ENCODE data around the gene CFAP69.

Gene CFAP69, protein sequence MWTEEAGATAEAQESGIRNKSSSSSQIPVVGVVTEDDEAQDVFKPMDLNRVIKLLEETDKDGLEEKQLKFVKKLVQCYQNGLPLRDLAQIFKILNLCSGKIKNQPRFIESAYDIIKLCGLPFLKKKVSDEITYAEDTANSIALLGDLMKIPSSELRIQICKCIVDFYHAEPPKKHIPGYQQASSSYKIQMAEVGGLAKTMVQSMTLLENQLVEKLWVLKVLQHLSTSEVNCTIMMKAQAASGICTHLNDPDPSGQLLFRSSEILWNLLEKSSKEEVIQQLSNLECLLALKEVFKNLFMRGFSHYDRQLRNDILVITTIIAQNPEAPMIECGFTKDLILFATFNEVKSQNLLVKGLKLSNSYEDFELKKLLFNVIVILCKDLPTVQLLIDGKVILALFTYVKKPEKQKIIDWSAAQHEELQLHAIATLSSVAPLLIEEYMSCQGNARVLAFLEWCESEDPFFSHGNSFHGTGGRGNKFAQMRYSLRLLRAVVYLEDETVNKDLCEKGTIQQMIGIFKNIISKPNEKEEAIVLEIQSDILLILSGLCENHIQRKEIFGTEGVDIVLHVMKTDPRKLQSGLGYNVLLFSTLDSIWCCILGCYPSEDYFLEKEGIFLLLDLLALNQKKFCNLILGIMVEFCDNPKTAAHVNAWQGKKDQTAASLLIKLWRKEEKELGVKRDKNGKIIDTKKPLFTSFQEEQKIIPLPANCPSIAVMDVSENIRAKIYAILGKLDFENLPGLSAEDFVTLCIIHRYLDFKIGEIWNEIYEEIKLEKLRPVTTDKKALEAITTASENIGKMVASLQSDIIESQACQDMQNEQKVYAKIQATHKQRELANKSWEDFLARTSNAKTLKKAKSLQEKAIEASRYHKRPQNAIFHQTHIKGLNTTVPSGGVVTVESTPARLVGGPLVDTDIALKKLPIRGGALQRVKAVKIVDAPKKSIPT

DNA sequence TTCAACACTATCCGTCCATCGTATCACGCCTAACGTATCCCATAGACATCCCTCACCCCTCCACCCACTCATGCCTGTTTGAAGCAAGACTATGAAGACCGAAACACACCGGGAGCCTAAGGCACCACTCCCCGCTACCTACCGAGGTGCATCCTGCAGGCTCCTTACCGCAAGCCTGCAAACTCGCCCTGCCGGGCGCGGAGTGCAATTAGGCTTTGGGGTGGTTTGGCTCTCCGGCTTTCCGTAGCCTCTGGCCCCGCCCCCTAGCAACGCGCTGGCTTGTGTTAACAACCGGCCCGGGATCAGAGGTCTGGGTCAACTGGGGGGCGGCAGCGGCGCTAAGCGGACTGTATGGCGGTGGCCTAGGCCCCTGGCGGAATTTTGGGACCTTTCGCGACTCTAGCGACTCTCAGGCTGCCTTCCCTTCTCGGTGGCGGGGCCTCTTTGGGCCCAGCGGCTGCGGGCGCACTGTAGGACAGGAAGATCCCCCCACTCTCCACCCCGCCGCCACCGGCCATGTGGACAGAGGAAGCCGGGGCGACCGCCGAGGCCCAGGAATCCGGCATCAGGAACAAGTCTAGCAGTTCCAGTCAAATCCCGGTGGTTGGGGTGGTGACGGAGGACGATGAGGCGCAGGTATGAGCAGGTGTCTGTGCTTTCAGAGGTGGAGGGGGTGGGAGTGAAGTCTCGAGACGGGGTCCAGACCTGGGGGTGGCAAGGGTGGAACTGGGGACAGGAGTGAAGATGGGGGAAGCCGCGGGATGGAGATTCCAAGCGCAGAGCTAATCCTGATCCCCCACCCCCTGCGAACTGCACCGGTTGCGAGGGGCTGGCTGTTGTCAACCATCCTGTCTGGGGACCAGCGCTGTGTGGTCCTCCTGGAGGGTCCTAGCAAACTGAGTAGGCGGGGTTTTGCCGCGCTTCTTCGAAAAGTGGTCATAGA lies at the start of gene CFAP69:
CFAP69 (plus strand) TSS at position 266 of the 943 bp plus-strand sequence; CDS start at position 517, 251 bp downstream.
- no peak for DNase-seq

DNA sequence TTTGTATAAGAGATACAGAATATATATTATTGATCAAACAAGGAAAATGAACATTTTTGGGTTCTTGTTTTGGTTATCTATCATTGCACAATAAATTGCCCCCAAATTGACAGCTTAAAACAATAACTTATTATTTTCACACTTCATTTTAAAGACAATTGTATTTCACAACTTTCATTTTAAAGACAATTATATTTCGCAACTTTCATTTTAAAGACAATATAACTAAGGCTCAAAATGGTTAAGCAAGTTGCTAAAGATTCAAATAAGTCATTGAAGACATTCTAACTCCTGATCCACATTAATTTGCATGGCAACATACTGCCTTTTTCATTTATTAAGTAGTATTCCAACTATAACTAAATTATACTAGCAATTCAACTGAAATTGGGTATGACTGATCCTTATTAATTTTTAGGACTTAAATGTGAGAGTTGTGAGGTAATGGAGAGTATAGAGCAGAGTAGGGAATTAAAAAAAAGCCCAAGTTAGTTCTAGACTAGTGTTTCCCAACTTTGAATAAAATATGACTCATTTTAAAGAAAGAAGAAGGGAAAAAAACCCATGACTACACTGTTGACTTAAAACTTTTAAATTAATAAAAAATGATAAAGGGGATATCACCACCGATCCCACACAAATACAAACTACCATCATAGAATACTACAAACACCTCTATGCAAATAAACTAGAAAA lies 43.3 kb upstream of the CFAP69 start:
- DNase-seq = no peak

DNA sequence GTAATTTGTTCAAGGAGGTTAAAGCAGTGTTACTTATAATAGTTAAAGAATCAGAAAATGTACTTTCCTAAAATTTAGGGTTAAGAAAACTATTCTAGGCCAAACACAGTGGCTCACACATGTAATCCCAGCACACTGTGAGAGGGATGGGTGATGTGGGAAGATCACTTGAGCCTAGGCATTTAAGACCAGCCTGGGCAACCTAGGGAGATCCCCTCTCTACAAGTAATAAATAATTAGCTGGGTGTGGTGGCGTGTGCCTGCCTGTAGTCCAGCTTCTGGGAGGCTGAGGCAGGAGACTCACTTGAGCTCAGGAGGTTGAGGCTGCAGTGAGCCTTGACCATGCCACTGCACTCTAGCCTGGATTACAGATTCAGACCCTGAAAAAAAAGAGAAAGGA lies 37.0 kb upstream of the CFAP69 start:
- no peak for DNase-seq

DNA sequence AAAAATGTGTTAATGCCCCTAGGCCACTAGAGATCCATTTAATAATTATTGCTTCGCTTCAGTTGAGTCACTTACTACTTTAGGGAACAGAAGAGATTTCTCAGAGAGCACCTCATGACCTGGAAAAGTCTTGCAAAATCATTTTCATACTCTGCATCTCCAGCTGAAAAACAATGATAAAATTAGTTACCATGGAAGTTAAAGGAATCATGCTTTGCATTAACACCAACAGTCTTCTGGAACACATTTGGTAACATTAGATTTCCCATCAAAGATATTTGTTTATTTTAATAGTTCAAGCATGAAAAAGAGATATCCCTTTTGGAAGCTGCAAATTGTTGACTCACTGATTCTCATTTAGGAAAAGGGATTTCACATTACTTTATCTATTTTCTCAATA lies 35.2 kb upstream of the CFAP69 start:
- no peak for DNase-seq

DNA sequence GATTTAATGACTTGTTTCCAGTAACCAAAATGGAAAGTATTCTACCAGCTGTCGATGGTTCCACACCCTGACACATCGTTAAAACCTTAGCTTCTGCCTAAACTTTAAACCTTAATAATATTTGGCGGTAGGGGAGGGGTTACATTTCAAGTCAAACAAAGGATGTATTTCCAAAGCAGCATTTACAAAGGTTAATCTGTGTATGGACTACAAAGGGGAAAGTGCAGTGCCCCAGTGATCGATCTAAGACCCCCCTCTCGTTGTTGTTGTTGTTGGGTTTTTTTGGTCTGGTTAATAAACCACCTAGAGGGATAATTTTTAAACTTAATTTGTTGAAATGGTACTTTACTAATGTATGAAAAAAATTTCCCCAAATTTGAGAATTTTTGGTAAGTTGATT lies 34.5 kb upstream of the CFAP69 start:
- no peak for DNase-seq

DNA sequence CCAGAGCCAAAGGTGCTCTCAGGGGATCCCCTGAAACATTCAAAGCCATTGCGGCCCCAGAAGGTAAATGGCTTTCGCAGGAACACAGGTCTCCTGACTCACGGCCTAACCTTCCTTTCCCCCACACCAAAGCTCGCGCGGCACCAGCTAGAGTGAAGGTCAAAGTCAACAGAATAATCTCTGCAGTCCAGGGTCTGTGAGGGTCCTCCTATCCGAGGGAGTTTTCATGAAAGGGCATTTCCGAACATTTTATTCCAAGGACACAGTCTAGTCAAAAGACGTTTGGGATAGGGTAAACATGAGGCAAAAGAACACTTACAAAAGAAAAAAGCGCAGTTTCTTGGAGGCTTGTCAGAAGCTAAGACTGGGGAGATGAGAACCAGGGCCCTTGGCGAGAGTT lies 34.0 kb upstream of the CFAP69 start:
- DNase-seq = no peak

DNA sequence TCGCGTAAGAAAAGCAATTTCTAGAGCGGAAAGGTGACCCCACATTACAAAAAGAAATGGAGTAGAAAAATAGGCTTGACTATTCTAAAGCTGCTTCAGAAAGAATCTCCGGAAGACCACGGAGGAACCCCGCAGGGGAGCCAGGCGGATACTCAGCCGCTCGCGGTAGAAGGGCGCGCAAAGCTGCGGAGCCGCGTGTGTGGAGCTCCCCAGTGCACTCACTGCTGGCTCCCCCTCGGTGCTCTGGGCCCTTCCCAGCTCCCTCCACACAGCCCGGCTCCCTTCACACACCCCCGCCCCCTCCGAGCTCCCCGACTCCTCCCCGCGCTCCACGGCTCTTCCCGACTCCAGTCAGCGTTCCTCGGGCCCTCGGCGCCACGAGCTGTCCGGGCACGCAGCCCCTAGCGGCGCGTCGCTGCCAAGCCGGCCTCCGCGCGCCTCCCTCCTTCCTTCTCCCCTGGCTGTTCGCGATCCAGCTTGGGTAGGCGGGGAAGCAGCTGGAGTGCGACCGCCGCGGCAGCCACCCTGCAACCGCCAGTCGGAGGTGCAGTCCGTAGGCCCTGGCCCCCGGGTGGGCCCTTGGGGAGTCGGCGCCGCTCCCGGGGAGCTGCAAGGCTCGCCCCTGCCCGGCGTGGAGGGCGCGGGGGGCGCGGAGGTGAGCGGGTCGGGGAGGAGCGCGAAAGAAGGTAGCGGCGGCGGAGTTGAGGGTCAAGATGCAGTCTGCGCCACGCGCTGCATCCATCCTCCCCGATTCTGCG lies 33.4 kb upstream of the CFAP69 start, which contains the start of gene STEAP2:
STEAP2 (plus strand) TSS at position 350 of the 758 bp plus-strand sequence. CDS start 13,343 bp downstream, outside the sequence.
- DNase-seq = no peak

DNA sequence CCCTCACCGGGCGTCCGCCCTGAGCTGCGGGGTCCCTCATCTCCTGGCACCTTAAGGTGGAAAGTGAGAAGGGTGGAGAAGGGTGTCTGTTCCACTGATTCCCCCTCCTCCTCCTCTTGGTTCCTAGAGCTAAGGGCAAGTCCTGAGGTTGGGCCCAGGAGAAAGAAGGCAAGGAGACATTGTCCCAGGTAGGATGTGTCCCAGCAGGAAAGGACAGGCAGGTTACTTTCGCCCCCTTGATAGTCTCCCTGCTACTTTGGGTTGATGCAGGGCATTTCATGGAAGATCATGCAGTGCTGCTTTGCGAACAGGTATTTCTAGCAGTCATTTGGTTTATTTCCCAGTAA lies 32.9 kb upstream of the CFAP69 start:
- DNase-seq = no peak

DNA sequence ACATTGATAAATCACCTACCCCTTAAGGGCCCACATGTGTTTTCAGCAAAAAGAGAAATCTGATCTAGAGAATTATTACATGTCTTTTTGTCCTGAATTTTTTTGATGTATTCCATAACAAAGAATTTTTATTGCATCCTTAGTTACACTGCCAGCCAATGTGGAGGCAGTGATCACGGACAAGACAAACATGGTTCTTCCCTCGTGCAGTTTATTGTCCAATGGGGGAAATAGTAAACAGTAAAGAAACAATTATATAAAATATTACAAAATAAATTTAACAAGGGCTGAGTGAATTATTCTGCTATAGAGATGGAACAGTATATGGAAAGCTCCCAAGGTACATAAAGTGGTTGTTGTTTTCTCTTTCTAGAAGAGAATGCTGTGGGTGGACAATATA lies 31.5 kb upstream of the CFAP69 start:
- no peak for DNase-seq

DNA sequence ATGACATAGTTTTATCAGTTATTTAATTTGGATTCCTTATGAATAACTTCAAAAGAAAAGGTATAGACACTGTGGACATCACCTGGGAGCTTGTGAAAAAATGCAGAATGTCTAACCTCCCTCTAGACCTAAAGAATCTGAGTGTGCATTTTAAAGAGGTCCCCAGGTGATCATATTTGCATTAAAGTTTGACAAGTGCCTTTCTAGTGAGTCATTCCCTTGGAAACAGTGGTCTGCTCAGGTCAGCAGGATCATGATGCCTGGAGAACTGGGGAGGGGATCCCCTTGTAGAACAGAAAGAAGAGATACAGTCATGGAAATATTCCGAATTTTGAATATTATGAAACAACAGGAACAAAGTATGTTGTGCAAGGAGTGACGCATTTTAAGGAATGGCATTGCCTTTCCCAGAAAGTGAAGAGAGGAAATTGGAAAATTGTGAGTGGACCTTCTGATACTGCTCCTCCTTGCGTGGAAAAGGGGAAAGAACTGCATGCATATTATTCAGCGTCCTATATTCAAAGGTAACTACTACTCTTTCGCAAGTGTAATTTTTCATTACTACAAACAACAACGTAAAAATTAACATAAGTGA lies 28.8 kb upstream of the CFAP69 start:
- no peak for DNase-seq

DNA sequence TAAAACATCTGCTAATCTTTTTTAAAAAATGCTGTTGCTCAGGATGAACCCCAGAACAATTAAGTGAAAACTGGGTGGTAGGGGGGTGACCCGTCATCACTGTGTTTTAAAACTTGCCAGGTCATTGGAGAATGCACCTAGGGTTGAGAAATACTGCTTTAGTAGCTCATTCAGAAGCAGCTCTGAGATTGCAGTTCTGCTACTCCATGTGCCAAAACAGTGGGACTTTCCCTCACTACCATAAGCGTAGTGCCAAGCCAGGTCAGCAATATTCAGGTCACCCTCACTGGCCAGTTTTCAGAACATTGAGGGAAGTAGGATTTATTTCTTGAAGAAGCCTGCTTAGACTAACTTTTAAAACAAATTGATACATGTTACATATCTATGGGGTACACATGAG lies 28.2 kb upstream of the CFAP69 start:
- DNase-seq = no peak

DNA sequence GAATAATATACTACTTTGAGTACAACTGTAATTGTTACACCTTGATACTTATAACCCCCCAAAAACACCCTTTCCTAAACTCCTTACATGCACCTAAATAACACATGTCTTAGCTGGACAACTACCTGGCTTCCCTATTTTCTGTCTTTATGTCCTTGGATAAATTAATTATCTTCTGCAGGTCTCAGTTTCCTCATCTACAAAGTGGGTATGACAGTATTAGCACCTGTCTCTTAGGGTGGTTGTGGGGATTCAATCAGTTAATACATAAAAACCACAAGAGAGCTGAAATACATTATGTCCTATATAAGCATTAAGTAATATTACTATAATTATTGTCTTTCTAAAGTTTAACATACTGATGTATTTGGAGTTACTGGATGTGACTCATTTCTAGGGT lies 22.6 kb upstream of the CFAP69 start:
- DNase-seq = no peak

DNA sequence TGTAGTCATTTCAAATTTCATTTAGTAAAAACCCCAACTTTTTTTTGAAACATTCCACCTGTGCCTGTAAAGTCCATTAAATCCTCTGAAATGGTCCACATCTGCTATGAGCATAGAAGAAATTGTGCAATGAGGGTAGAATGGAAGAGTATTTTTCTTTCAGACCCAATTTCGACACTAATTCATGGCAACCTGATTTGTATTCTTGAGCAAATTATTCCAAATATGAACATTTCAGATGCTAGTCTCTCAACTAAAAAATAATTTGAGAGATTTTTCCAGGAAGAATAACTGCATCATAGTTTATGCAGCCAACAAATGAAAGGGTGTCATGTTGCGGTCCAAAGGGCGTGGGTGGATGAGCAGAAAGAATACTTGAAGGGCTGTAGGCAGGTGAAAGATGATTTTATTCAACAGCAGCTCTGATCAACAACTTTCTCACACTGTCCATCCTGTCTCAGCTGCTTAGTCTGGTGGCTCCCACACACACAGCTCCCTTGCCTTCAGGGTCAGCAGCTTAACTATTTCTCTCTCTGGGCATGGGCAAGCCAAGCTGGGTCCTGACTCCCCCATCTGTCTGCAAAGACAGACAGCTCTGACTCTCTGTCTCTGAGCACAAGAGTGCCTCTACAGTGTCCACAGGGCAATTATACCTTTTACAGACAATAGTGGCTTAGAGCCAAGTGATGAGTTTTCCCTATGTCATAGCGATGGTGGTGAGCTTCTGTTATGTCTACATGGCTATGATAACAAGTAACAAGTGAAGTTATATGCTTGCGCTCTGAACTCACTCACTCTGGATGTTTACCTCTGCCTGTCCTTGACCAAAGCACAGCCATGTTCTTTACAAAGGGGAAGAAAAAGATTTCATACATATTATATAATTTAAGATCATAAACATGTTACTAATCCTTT lies 21.9 kb upstream of the CFAP69 start:
- no peak for DNase-seq

DNA sequence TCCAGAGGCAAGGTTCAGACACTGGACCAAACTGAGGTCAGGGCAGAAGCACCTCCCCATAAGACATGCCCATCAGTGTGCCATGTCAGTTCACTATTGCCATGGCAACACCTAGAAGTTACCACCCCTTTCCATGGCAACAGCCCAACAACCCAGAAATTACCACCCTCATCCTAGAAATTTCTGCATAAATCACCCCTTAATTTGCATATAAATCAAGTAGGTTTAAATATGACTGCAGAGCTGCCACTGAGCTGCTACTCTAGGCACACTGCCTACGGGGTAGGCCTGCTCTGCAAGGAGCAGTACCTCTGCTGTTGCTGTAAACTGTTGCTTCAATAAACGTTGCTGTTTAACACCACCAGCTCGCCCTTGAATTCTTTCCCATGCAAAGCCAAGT lies 20.8 kb upstream of the CFAP69 start:
- DNase-seq = no peak

DNA sequence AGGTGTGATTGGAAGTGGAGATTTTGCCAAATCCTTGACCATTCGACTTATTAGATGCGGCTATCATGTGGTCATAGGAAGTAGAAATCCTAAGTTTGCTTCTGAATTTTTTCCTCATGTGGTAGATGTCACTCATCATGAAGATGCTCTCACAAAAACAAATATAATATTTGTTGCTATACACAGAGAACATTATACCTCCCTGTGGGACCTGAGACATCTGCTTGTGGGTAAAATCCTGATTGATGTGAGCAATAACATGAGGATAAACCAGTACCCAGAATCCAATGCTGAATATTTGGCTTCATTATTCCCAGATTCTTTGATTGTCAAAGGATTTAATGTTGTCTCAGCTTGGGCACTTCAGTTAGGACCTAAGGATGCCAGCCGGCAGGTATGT lies 19.8 kb upstream of the CFAP69 start:
- DNase-seq = no peak

DNA sequence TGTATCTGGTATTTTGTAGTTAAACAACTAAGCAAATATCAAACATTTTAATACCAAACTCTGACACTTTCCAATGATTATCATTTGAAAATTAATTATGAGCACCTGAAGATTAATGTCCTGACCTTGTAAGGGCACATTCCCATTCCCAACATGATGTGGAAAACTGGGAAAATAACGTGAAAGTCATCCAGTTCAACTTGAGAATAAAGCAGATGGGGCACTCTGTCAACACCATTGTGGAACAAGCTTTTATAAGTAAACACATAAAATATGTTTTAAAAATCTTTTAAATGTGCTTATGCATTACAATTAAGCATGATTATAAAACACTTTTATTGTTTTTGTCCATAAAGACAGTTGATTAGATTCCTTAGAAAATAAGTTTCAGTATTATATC lies 19.4 kb upstream of the CFAP69 start:
- no peak for DNase-seq

DNA sequence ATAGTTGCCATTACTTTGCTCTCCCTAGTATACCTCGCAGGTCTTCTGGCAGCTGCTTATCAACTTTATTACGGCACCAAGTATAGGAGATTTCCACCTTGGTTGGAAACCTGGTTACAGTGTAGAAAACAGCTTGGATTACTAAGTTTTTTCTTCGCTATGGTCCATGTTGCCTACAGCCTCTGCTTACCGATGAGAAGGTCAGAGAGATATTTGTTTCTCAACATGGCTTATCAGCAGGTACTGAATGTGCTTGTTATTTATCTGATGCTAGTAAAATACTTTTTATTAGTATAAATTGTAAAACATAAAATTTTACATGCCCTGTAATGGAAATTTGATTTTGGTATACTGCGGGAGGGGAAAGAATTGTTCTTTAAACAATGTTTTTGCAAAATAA lies 17.7 kb upstream of the CFAP69 start:
- no peak for DNase-seq

DNA sequence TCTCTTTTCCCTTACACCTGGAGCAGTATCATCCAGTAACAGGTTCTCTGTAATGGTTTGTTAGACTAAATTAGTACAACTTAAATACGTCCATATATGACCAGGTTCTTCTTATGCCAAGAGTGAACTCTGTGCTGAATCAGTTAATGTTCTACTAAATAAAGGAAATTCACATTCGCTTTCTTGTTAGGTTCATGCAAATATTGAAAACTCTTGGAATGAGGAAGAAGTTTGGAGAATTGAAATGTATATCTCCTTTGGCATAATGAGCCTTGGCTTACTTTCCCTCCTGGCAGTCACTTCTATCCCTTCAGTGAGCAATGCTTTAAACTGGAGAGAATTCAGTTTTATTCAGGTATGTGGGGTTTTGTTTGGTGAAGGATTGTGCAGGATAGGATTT lies 15.3 kb upstream of the CFAP69 start:
- no peak for DNase-seq

DNA sequence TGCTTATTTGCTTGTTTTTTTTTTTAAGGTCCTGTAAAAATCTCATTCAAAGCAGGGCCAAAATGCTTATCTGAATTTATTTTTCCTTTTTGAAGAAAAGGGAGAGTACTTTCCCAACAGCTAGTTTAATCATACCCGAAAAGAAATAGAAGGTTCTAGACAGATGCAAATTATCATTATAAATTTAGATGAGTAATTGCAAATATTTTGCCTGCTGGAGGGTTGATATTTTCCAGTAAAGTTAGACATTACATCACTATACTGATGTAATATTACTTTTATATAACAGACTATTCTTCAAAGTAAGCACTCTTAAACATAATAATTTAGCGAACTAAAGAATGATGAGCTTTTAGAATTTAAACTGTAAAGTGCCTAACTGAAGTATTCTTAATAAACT lies 14.1 kb upstream of the CFAP69 start:
- DNase-seq = no peak

DNA sequence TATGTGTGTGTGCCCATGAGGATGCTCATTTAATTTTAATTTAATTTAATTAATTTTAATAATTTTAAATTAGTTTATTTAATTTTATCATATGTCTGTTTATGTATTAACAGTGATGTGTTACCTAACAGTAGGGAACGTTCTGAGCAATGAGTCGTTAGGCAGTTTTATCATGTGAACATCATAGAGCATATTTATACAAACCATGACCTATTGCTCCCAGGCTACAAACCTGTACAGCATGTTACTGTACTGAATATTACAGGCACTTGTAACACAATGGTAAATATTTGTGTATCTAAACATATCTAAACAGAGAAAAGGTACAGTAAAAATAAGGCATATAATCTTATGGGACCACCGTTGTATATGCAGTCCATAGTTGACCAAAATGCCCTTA lies 13.7 kb upstream of the CFAP69 start:
- DNase-seq = no peak
